ENCODE results near the gene CLDN1.

CLDN1 gene

DNA sequence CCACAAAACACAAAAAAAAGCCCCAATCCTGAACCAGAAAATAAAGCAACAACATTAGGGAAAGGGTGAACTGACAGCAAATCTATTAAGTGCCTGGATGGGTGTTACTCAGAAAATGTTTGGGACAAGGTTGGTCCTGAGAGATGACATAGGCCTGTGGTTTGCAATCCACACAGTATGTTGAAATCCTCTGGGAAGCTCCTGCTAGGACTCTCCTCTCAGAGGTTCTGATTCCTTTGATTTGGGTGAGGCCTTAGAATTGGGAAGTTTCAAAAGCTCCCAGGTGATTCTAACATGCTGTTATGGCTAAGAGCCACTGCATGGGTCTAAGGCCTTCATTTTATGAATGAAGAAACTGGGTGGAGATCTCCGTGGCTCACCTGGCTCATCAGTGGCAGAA, 18.4 kb downstream of the CLDN1 start:
- TF ChIP-seq, protein P1, sequence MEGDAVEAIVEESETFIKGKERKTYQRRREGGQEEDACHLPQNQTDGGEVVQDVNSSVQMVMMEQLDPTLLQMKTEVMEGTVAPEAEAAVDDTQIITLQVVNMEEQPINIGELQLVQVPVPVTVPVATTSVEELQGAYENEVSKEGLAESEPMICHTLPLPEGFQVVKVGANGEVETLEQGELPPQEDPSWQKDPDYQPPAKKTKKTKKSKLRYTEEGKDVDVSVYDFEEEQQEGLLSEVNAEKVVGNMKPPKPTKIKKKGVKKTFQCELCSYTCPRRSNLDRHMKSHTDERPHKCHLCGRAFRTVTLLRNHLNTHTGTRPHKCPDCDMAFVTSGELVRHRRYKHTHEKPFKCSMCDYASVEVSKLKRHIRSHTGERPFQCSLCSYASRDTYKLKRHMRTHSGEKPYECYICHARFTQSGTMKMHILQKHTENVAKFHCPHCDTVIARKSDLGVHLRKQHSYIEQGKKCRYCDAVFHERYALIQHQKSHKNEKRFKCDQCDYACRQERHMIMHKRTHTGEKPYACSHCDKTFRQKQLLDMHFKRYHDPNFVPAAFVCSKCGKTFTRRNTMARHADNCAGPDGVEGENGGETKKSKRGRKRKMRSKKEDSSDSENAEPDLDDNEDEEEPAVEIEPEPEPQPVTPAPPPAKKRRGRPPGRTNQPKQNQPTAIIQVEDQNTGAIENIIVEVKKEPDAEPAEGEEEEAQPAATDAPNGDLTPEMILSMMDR (IDR thresholded peaks at IDR 0.05; ENCODE audit: low read depth, low read length) = no peak
- DNase-seq (ENCODE audit: low read depth in 2 of 2) = no peak
- no peak overlapping the region for H3K4me3 ChIP-seq (replicated peaks in 1 of 2; ENCODE audit: low read depth in 2 of 2, low read length in 2 of 2)

DNA sequence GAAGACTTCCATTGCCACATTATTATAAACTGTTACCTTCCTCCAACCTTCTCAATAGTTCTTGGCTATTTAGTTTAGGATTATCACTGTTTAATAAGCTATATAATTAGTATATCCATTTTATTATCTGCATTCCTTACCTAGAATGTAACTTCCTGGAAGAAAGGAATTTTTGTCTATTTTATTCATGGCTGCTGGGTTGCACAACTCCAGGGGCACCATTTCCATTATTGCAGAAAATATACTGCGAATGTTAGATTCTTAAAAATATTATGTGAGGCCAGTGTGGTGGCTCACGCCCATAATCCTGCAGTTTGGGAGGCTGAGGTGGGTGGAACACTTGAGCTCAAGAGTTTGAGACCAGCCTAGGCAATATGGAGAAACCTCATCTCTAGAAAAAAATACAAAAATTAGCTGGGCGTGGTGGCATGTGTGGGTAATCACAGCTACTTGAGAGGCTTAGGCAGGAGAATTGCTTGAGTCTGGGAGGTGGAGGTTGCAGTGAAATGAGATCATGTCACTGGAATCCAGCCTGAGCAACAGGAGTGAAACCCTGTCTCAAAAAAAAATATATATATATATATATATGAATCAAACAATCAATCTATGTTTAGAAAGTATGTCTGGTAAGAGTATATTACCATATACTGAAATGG, 19.9 kb downstream of the CLDN1 start:
- H3K4me3 ChIP-seq (replicated peaks in 1 of 2; ENCODE audit: low read depth in 2 of 2, low read length in 2 of 2) = no peak overlapping the region
- TF ChIP-seq, protein P1 (IDR thresholded peaks at IDR 0.05; ENCODE audit: low read depth, low read length) = no peak
- DNase-seq (ENCODE audit: low read depth in 2 of 2) = peak in 1 of 2 donors; percentile 60

DNA sequence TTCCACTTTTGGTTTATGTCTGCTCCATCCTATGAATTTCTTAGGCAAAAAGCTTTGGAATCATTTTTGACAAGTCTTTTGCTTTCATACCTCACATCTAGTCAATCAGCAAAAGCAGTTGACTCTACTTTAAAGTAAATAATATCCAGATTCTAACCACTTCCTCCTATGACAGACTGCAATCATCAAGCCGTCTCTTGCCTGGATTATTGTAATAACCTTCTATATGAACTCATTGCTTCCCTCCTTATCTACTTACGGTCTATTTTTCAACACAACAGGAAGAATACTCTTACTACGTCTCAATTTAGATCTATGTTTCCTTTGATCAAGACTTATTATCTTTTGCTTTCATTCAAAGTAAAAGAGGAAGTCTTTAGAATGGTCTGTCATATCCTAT, 20.7 kb downstream of the CLDN1 start:
- TF ChIP-seq, protein P1 (IDR thresholded peaks at IDR 0.05; ENCODE audit: low read depth, low read length) = no peak
- H3K4me3 ChIP-seq (replicated peaks in 1 of 2; ENCODE audit: low read depth in 2 of 2, low read length in 2 of 2) = no peak overlapping the region
- DNase-seq (ENCODE audit: low read depth in 2 of 2) = peak in 1 of 2 donors; percentile 27

DNA sequence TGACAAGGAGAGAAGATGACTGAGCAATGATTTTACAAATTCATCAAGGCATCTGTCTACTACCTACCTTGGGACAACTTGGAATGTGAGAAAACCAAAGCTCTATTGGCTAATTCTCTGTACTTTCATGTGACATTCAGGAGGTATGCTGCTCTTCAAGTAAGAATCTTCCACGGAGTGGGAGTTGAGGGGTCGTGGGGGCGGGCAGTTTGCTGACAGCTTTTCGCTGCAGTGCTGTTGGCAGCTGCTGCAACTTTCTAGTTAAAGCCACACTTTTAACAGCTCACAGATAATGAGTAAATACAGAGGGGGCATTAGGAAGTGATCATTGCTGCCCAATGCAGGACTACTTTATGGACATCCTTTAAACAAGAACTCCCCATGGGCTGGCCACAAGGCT, 22.3 kb downstream of the CLDN1 start:
- TF ChIP-seq, protein P1 (IDR thresholded peaks at IDR 0.05; ENCODE audit: low read depth, low read length) = no peak

DNA sequence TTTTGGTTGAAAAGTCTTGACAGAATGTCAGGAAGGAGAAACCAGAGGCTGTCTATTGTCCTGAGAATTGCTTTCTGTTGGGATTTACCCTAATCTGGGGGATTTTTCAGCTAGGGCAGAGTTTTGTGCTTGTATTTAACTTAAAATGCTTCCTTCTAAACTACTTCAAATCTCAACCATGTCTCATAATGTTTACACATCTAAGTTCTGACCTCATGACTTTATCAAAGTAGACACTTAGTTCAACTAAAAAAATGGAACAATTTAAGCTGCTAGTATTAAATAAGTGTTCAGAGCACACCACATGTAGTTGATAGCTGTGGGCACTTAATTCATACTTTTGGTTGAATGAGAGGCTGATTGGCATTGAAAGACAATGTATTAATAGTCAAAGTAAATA, 28.2 kb downstream of the CLDN1 start:
- TF ChIP-seq, protein P1 (IDR thresholded peaks at IDR 0.05; ENCODE audit: low read depth, low read length) = no peak
- DNase-seq (ENCODE audit: low read depth in 2 of 2) = no peak
- no peak overlapping the region for H3K4me3 ChIP-seq (replicated peaks in 1 of 2; ENCODE audit: low read depth in 2 of 2, low read length in 2 of 2)

More for the DNA sequence above, 22.3 kb downstream of the CLDN1 start:
- H3K4me3 ChIP-seq (replicated peaks in 1 of 2; ENCODE audit: low read depth in 2 of 2, low read length in 2 of 2) = no peak overlapping the region
- DNase-seq (ENCODE audit: low read depth in 2 of 2) = no peak

DNA sequence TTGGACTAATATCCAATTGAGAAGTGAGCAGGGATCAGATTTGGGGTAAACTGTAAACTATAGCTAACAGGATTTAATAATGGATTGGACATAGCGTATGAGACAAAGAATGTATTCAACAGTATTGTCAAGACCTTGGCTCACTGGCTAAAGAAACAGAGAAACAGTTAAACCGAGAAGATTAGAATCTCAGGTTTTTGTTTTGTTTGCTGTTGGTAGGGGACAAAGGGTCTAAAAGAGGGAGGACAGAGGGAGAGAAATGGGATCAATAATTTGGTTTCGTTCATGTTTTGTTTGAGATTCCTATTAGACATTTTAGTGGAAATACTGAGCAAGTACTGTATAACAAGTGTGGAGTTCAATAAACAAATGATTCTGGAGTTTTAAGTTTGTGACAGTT, 28.6 kb downstream of the CLDN1 start:
- TF ChIP-seq, protein P1 (IDR thresholded peaks at IDR 0.05; ENCODE audit: low read depth, low read length) = no peak
- H3K4me3 ChIP-seq (replicated peaks in 1 of 2; ENCODE audit: low read depth in 2 of 2, low read length in 2 of 2) = no peak overlapping the region
- DNase-seq (ENCODE audit: low read depth in 2 of 2) = no peak
